ENCODE measurements around the gene NCAPH2.

- no peak for TF ChIP-seq POLR2AphosphoS5 (IDR thresholded peaks at IDR 0.05)
- no peak for TF ChIP-seq POLR2A (IDR thresholded peaks at IDR 0.05)
- TF ChIP-seq CTCF (IDR thresholded peaks at IDR 0.05), result no peak
- TF ChIP-seq EP300 (IDR thresholded peaks at IDR 0.05), result no peak
Measured at GRCh38 chr22:50464451-50464850, 43.6 kb upstream of the NCAPH2 start.

Data from gastroesophageal sphincter (tissue), 3 donors.